ENCODE results near the gene TSHZ2. TPM values are rescaled to one million over a fixed set of nuclear protein-coding genes. Genes with fewer than 3 reads are reported as not detected.

The TSHZ2 gene
- total and polyA plus RNA-seq, 2 of the 4 experiments (the other 2 are of a cell fraction), result under 0.01 to 0.02 TPM

- no peak overlapping the region for H2BK5ac ChIP-seq (ENCODE audit: low read depth, low read length, poor library complexity, severe bottlenecking)
- no peaks in the 10 kb centered on the region for H3K36me3 ChIP-seq (ENCODE audit: control insufficient read depth, insufficient read depth, low read length)
- H3K27me3 ChIP-seq (ENCODE audit: control insufficient read depth, insufficient read depth, low read length), result no peaks in the 10 kb centered on the region
- no peak for TF ChIP-seq BHLHE40 (IDR thresholded peaks at IDR 0.05; ENCODE audit: low read depth, low read length)
- no peak for TF ChIP-seq SMC3 (IDR thresholded peaks at IDR 0.05; ENCODE audit: low read depth, low read length)
- TF ChIP-seq RFX5 (IDR thresholded peaks at IDR 0.05; ENCODE audit: low read depth, low read length), result no peak
- TF ChIP-seq MAFK (IDR thresholded peaks at IDR 0.05; ENCODE audit: low read depth, low read length), result no peak
- TF ChIP-seq MXI1 (IDR thresholded peaks at IDR 0.05; ENCODE audit: borderline replicate concordance, low read depth, low read length), result no peak
- no peak for TF ChIP-seq POLR2A (IDR thresholded peaks at IDR 0.05; ENCODE audit: low read depth, low read length)
- no peak for TF ChIP-seq CTCF (conservative IDR thresholded peaks at IDR 0.05; ENCODE audit: low read depth, low read length)
- TF ChIP-seq RAD21 (IDR thresholded peaks at IDR 0.05; ENCODE audit: low read length), result no peak
- TF ChIP-seq RCOR1 (IDR thresholded peaks at IDR 0.05; ENCODE audit: insufficient replicate concordance, low read length), result no peak
- TF ChIP-seq MAZ (IDR thresholded peaks at IDR 0.05; ENCODE audit: borderline replicate concordance, low read depth, low read length), result no peak
- TF ChIP-seq, protein P1, sequence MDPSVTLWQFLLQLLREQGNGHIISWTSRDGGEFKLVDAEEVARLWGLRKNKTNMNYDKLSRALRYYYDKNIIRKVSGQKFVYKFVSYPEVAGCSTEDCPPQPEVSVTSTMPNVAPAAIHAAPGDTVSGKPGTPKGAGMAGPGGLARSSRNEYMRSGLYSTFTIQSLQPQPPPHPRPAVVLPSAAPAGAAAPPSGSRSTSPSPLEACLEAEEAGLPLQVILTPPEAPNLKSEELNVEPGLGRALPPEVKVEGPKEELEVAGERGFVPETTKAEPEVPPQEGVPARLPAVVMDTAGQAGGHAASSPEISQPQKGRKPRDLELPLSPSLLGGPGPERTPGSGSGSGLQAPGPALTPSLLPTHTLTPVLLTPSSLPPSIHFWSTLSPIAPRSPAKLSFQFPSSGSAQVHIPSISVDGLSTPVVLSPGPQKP (IDR thresholded peaks at IDR 0.05; ENCODE audit: borderline replicate concordance, low read depth, low read length), result no peak
- TF ChIP-seq NFE2L2 (IDR thresholded peaks at IDR 0.05; ENCODE audit: low read depth, low read length), result no peak
- TF ChIP-seq, protein P2, sequence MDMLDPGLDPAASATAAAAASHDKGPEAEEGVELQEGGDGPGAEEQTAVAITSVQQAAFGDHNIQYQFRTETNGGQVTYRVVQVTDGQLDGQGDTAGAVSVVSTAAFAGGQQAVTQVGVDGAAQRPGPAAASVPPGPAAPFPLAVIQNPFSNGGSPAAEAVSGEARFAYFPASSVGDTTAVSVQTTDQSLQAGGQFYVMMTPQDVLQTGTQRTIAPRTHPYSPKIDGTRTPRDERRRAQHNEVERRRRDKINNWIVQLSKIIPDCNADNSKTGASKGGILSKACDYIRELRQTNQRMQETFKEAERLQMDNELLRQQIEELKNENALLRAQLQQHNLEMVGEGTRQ (IDR thresholded peaks at IDR 0.05; ENCODE audit: low read depth, low read length), result no peak
- no peak overlapping the region for H3K4ac ChIP-seq (ENCODE audit: low read depth, low read length)
- POLR2A ChIA-PET (ENCODE audit: unreplicated experiment), result no interaction called here
- H3K4me2 ChIP-seq (ENCODE audit: low read depth, low read length), result no peak overlapping the region
- ATAC-seq (ENCODE audit: low read depth) (no peak), DNase-seq (no peak)
- H2AK5ac ChIP-seq (ENCODE audit: low read depth, low read length), result no peak overlapping the region
- H3K18ac ChIP-seq (ENCODE audit: low read depth, low read length), result no peak overlapping the region
- no CpG with 5 or more reads among the region's 5 CpGs for WGBS, 2 experiments (ENCODE audit: extremely low coverage in 2 of 2, insufficient read length in 1 of 2)
- H2BK15ac ChIP-seq (ENCODE audit: low read depth, low read length), result no peak overlapping the region
- dilution Hi-C loops (cut with HindIII; ENCODE audit: low sequenced_read_pairs, unreplicated experiment) (no loop called here), intact Hi-C loops (cut with micrococcal nuclease) (no loop called here), in situ Hi-C loops (cut with MboI; ENCODE audit: low sequenced_read_pairs) (loop anchor here (25.0 kb wide), 1 partner anchor 893 kb away; no protein-coding TSS in a partner anchor)
- H4K91ac ChIP-seq (ENCODE audit: insufficient read depth, low read depth, low read length), result no peak overlapping the region
- H2AK9ac ChIP-seq (replicated peaks; ENCODE audit: low read depth, low read length, poor library complexity), result no peak overlapping the region
- no peaks in the 10 kb centered on the region for H3K79me1 ChIP-seq (ENCODE audit: low read depth in 1 of 2, low read length in 2 of 2)
- H3K9ac ChIP-seq (ENCODE audit: low read depth, low read length), result no peak overlapping the region
- no peak overlapping the region for H4K8ac ChIP-seq (ENCODE audit: low read depth in 2 of 2, low read length in 2 of 2)
- no peaks in the 10 kb centered on the region for H3K4me1 ChIP-seq (ENCODE audit: control insufficient read depth, insufficient read depth, low read length)
- no peaks in the 10 kb centered on the region for H3K9me1 ChIP-seq (ENCODE audit: insufficient read depth, low read length)
- H3K9me3 ChIP-seq (ENCODE audit: control insufficient read depth, insufficient read depth, low read length), result no peaks in the 10 kb centered on the region
- no peak overlapping the region for H2BK20ac ChIP-seq (ENCODE audit: low read depth, low read length)
- no peak overlapping the region for H3K23ac ChIP-seq (ENCODE audit: low read depth, low read length)
- H3K4me3 ChIP-seq (ENCODE audit: insufficient read depth, low read depth, low read length), result no peak overlapping the region
- H3K27ac ChIP-seq (ENCODE audit: insufficient read depth, low read length), result no peak overlapping the region
- H2AFZ ChIP-seq (replicated peaks; ENCODE audit: low read length, poor library complexity), result no peak overlapping the region
- no peak overlapping the region for H3K56ac ChIP-seq (ENCODE audit: extremely low read depth, insufficient read depth, low read length)
- no TSS peak for BruUV-seq (replicated peaks)
- H4K5ac ChIP-seq (ENCODE audit: low read depth, low read length), result no peak overlapping the region
- CTCF ChIA-PET, result no interaction called here
- H2BK120ac ChIP-seq (ENCODE audit: low read depth, low read length), result no peak overlapping the region
- no peaks in the 10 kb centered on the region for H4K20me1 ChIP-seq (ENCODE audit: insufficient read depth, low read length)
- H3K14ac ChIP-seq (replicated peaks; ENCODE audit: low read depth, low read length), result no peak overlapping the region
Measured at GRCh38 chr20:53205046-53205445, 232.9 kb downstream of the TSHZ2 start.

Data from IMR-90 (cell line).